Astrocyte (in vitro differentiated cells and primary cell): ENCODE results near the gene EPHB1. TPM values are rescaled to one million over a fixed set of nuclear protein-coding genes. Genes with fewer than 3 reads are reported as not detected.

Source experiments
- DNase-seq: peaks from one replicate; pipeline ENCODE4 v3.0.0-alpha.2; 2010; ENCODE audit warnings: low read depth
- FAIRE-seq: peaks from 2 replicates; lab custom pipeline; 2011; peaks lifted over from hg19 to GRCh38; lab: Jason Lieb, UNC
- H2AFZ ChIP-seq: 2 replicates; pipeline ENCODE4 v1.6.0; 2012; ENCODE audit warnings: low read depth, low read length, inconsistent platforms
- H3K27ac ChIP-seq: 2 replicates; pipeline ENCODE4 v1.5.1; 2011; ENCODE audit warnings: low read depth, low read length, inconsistent platforms
- H3K27me3 ChIP-seq: 2 replicates; pipeline ENCODE4 v1.6.0; 2011; ENCODE audit warnings: low read length, inconsistent platforms; ENCODE audit not compliant: insufficient read depth
- H3K36me3 ChIP-seq: 2 replicates; pipeline ENCODE4 v1.5.1; 2011; ENCODE audit warnings: low read length, inconsistent platforms; ENCODE audit not compliant: insufficient read depth
- H3K4me1 ChIP-seq: 2 replicates; pipeline ENCODE4 v1.5.1; 2011; ENCODE audit warnings: low read length, inconsistent platforms; ENCODE audit not compliant: insufficient read depth
- H3K4me2 ChIP-seq: 2 replicates; pipeline ENCODE4 v1.6.0; 2012; ENCODE audit warnings: low read length, inconsistent platforms
- H3K4me3 ChIP-seq: 2 replicates; pipeline ENCODE4 v1.5.1; 2011; ENCODE audit warnings: low read depth, mild to moderate bottlenecking, low read length, inconsistent platforms; ENCODE audit not compliant: insufficient read depth
- H3K79me2 ChIP-seq: 2 replicates; pipeline ENCODE4 v1.6.0; 2012; ENCODE audit warnings: mild to moderate bottlenecking, low read length, inconsistent platforms; ENCODE audit not compliant: insufficient read depth
- H3K9ac ChIP-seq: 2 replicates; pipeline ENCODE4 v1.6.0; 2012; ENCODE audit warnings: mild to moderate bottlenecking, low read length, inconsistent platforms
- H3K9me3 ChIP-seq: 2 replicates; pipeline ENCODE4 v1.5.1; 2012; ENCODE audit warnings: low read depth, mild to moderate bottlenecking, low read length, inconsistent platforms; ENCODE audit not compliant: insufficient read depth
- H4K20me1 ChIP-seq: 2 replicates; pipeline ENCODE4 v1.6.0; 2012; ENCODE audit warnings: low read length, inconsistent platforms; ENCODE audit not compliant: insufficient read depth
- H3K27ac Mint-ChIP-seq: one replicate; pipeline ENCODE4 v1.8.0; 2021; ENCODE audit warnings: mild to moderate bottlenecking, mixed read lengths; ENCODE audit not compliant: unreplicated experiment
- H3K27me3 Mint-ChIP-seq: one replicate; pipeline ENCODE4 v1.8.0; 2021; ENCODE audit warnings: low read depth, mixed read lengths; ENCODE audit not compliant: unreplicated experiment
- H3K36me3 Mint-ChIP-seq: one replicate; pipeline ENCODE4 v1.8.0; 2021; ENCODE audit warnings: low read depth, mixed read lengths; ENCODE audit not compliant: unreplicated experiment
- H3K4me1 Mint-ChIP-seq: one replicate; pipeline ENCODE4 v1.8.0; 2021; ENCODE audit warnings: low read depth, mixed read lengths; ENCODE audit not compliant: unreplicated experiment
- H3K4me3 Mint-ChIP-seq: one replicate; pipeline ENCODE4 v1.8.0; 2021; ENCODE audit warnings: mild to moderate bottlenecking, moderate library complexity, mixed read lengths; ENCODE audit not compliant: unreplicated experiment
- H3K9me3 Mint-ChIP-seq: one replicate; pipeline ENCODE4 v1.8.0; 2021; ENCODE audit warnings: mild to moderate bottlenecking, mixed read lengths; ENCODE audit not compliant: unreplicated experiment
- EZH2 ChIP-seq: IDR thresholded peaks from 2 replicates; pipeline ENCODE4 v1.6.1; 2012; ENCODE audit warnings: mild to moderate bottlenecking, low read length, inconsistent platforms; ENCODE audit not compliant: insufficient read depth
- total RNA-seq: library from RNA; stranded (reverse); gene quantifications from 2 replicates; pipeline ENCODE4 v1.2.1, GENCODE V29; 2021
- TF ChIP-seq, protein P1 (sequence below): IDR thresholded peaks from 2 replicates; pipeline ENCODE4 v1.5.1; 2011; ENCODE audit warnings: low read depth, mild to moderate bottlenecking, inconsistent platforms, low read length, moderate library complexity; ENCODE audit not compliant: insufficient read depth

The EPHB1 gene
- total RNA-seq, 1 donor from 2014 or later: 4.1 TPM

DNA sequence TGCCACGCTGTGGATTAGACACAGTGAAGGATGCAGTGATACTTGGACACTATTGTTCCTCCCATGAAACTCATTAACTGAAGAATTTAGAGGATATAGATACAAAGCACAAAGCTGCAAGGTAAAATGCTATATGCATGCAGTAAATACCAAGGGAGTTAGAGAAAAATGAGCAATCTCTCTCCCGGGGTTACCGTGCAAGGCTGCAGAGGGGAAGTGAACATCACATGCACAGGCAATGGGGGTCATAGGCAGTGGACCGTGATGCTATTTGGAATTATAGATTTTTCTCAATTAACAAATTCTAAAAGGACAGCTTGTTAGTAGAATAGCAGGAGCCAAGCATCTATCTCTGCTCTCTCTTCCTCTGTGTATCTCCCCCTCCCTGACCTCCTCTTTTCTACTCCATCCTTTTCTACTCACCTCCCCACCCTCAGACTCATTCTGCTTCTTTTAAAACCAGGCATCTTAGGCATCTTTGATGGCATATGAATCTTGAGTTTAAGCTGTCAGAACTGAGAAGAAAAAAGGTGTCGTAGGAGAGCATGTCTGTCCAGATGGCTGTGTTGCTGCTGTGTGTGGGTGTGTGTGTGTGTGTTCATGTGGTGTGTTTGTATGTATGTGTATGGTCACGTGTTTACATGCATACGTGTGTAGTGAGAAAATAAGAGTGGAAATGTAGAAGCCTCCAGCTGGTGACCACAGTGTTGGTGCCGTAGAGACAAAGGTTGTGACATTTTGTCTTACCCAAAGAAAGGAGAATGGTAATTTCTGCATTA lies 339.0 kb downstream of the EPHB1 start:
- Mint-ChIP-seq H3K4me3 (no peak overlapping the region), H3K36me3 (no peaks in the 10 kb centered on the region), H3K27me3 (peaks cover 8% of the 10 kb centered on the region), H3K4me1 (no peaks in the 10 kb centered on the region), H3K9me3 (no peaks in the 10 kb centered on the region), H3K27ac (no peak overlapping the region)
- no peak overlapping the region for H2AFZ ChIP-seq
- no peaks in the 10 kb centered on the region for H4K20me1 ChIP-seq
- no peak overlapping the region for H3K4me3 ChIP-seq
- H3K79me2 ChIP-seq: no peaks in the 10 kb centered on the region
- FAIRE-seq (no peak), DNase-seq (no peak)
- no peak overlapping the region for H3K9ac ChIP-seq
- H3K27me3 ChIP-seq: no peaks in the 10 kb centered on the region
- no peak overlapping the region for H3K4me2 ChIP-seq
- TF ChIP-seq EZH2: no peak
- TF ChIP-seq, protein P1, sequence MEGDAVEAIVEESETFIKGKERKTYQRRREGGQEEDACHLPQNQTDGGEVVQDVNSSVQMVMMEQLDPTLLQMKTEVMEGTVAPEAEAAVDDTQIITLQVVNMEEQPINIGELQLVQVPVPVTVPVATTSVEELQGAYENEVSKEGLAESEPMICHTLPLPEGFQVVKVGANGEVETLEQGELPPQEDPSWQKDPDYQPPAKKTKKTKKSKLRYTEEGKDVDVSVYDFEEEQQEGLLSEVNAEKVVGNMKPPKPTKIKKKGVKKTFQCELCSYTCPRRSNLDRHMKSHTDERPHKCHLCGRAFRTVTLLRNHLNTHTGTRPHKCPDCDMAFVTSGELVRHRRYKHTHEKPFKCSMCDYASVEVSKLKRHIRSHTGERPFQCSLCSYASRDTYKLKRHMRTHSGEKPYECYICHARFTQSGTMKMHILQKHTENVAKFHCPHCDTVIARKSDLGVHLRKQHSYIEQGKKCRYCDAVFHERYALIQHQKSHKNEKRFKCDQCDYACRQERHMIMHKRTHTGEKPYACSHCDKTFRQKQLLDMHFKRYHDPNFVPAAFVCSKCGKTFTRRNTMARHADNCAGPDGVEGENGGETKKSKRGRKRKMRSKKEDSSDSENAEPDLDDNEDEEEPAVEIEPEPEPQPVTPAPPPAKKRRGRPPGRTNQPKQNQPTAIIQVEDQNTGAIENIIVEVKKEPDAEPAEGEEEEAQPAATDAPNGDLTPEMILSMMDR: no peak
- no peaks in the 10 kb centered on the region for H3K4me1 ChIP-seq
- no peaks in the 10 kb centered on the region for H3K36me3 ChIP-seq
- H3K27ac ChIP-seq: no peak overlapping the region
- H3K9me3 ChIP-seq: no peaks in the 10 kb centered on the region

DNA sequence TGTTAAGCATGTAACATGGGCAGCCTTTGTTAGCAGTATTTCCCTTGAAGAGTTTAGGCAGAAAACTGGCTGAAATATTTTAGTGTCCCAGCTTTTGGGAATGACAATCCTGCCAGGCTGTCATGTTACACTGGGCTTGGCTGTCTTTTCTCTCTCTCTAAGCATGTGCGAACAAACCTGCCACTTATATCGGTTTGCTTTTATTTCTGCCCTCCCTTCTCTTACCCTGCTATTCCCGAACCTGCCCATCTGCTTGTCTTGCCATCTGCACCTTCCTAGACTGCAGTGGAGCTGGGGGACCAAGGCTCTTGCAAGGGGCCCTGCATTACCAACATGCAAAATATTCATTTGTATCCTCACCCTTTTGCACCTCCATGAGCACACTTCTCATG lies 339.6 kb downstream of the EPHB1 start:
- Histone ChIP-seq H3K79me2 (no peaks in the 10 kb centered on the region), H3K27me3 (no peaks in the 10 kb centered on the region), H3K4me2 (no peak overlapping the region), H3K36me3 (no peaks in the 10 kb centered on the region), H3K27ac (no peak overlapping the region), H3K4me1 (no peaks in the 10 kb centered on the region), H3K9me3 (no peaks in the 10 kb centered on the region), H2AFZ (no peak overlapping the region), H3K9ac (no peak overlapping the region), H3K4me3 (no peak overlapping the region), H4K20me1 (no peaks in the 10 kb centered on the region)
- Mint-ChIP-seq H3K36me3 (no peaks in the 10 kb centered on the region), H3K27ac (no peak overlapping the region), H3K27me3 (peaks cover 7% of the 10 kb centered on the region), H3K4me1 (no peaks in the 10 kb centered on the region), H3K9me3 (no peaks in the 10 kb centered on the region), H3K4me3 (no peak overlapping the region)
- no peak for TF ChIP-seq EZH2
- TF ChIP-seq, protein P1: no peak
- DNase-seq (no peak), FAIRE-seq (no peak)

DNA sequence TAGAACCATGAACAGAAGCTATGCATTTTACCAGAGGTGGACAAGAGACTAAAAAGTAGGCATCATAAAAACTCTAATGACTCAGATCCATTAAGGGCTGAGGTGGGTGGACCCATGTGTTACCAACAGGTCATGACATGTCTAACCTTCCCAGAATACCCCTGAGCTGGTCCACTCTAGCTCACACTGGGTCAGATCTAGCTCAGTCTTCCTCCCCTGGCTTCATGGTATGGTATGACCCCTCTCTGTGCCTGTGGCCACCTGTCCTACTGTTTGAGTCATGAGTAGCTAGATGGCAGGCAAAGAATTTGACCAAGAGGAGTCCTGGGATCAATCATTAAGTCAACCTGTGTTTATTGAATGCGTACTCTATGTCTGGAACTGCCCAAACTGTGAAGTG lies 340.4 kb downstream of the EPHB1 start:
- Histone ChIP-seq H3K4me2 (no peak overlapping the region), H3K9ac (no peak overlapping the region), H4K20me1 (no peaks in the 10 kb centered on the region), H3K27me3 (no peaks in the 10 kb centered on the region), H3K9me3 (no peaks in the 10 kb centered on the region), H3K4me3 (no peak overlapping the region), H2AFZ (no peak overlapping the region), H3K27ac (no peak overlapping the region), H3K79me2 (no peaks in the 10 kb centered on the region), H3K36me3 (no peaks in the 10 kb centered on the region), H3K4me1 (no peaks in the 10 kb centered on the region)
- TF ChIP-seq, protein P1: no peak
- no peak for TF ChIP-seq EZH2
- FAIRE-seq (no peak), DNase-seq (no peak)
- Mint-ChIP-seq H3K36me3 (no peaks in the 10 kb centered on the region), H3K9me3 (no peaks in the 10 kb centered on the region), H3K4me3 (no peak overlapping the region), H3K4me1 (no peaks in the 10 kb centered on the region), H3K27ac (no peak overlapping the region), H3K27me3 (peaks cover 3% of the 10 kb centered on the region)
